HG03520 (cell line): ENCODE results near the gene TLE4.
"Not testable (repeated sequence)": the region's sequence is repeated elsewhere in the genome, so short reads cannot be mapped to it uniquely, and the experiment has no call there.

ENCODE experiments used
- ATAC-seq: cut with Tn5 transposase; IDR thresholded peaks from one replicate; pipeline ENCODE4 v1.9.1; 2021; ENCODE audit warnings: mild to moderate bottlenecking, moderate library complexity; ENCODE audit not compliant: unreplicated experiment

Gene TLE4

DNA sequence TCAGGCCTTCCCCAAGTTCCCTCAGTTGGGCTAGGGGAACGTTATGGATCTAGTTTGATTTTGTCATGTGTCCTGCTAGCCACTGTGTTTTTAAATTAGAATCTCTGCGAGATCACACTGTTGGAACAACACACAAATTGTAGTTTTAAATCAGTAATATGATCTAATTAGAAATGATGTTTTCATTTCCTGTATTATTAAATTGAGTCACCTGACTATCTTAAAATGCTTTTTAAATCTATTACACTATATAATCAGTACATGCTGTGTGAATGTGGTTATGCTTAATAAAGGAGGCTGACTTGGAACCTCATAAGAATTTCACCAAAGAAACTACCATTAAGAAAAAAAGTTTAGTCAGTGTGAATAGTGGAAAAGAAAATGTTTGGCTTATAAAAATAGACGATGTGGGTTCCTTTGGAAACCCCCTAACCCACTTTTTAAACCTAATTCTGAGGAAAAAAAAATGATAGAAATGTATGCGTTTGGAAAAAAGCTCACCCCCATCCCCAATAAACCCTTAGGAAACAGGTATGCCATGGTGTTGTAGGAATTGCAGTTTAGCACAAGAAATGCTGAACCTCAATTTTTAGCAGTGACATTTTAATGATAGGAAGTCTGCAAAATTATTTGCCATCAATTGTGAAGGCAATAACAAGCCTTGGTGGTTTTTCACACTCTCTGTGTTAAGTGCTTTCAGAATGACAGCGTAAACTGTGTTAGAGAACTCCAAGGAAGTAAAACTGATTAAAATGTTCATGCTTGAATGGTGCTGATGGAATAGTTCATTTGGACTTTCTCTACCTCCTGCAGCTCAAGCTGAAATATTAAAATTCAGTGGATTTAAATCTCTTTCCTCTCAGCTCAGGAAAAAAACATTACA lies 59.0 kb downstream of the TLE4 start:
- peak; percentile 74 for ATAC-seq

DNA sequence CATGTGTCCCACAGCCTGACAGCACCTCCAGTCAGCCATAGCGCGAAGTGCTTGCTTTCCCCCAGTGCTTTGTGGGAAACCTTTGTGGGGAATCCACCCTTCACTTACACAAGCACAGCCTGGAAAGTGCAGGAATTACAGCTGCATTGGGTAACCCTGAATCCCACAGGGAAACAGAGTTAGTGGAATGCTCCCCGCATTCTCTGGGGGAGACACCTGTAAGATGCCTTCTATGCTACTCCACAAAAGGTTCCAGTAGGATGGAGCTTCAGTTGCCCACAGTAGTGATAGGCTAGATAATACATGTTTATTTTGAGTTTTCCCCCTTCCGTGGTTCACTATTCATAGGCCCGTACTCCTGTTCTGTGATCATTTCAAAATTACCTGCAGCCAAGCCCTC lies 60.3 kb downstream of the TLE4 start:
- no peak for ATAC-seq

- ATAC-seq = no peak
These were observed 60.9 kb downstream of the TLE4 start for GRCh38 chr9:79632705-79633104.

GRCh38 chr9:79633558-79633957 lies 61.8 kb downstream of the TLE4 start:
- ATAC-seq = no peak

DNA sequence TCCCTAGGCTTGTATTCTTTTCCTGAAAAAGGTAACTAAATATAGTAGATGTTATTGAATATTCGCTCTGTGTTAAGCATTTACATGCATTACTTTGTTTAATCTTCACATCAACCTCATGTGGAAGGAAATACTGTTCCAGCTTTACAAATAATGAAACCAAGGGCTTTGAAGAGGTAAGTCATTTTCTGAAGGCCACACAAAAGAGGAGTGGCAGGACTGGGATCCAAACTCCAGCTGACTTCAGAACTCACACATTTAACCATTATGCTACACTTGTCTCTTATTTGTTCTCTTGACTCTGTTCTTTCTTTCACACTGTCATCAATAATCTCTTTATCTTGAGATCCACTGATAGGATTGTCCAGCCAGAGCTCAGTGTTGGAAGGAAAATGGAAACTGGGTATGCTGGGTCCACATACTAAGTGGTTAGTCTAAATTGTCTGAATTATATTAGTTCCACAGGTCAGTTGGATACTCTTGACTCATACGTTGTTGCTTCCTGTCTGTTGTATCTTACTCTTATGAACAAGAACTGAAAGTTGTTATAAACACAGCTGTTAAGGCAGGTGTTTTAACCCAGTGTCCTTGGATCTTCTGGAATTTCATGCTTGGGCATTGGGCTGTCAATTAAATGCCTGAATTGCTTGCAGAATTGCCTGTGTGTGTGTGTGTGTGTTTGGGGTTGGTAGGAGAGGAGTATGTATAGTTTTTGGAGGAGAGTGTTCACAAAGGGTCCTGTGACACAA lies 65.6 kb downstream of the TLE4 start:
- no peak for ATAC-seq

DNA sequence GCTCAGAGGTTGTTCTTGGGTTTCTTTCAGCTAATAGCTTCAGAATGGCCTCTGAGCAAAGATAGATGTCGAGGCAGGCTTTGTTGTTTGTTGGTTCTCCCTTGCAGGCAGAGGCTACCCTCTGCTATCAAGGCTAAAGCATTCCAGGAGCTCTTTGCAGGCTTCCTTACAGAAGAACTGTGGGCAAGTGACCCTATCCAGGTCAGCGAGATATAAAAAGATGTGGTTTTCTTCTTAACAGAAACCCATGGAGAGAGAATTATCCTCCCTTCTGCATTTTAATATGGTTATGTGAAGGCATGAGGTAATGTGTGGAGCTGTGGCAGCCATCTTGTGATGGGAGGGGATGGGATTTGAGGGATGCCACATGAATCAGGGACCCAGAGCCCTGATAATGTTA lies 67.0 kb downstream of the TLE4 start:
- no peak for ATAC-seq

DNA sequence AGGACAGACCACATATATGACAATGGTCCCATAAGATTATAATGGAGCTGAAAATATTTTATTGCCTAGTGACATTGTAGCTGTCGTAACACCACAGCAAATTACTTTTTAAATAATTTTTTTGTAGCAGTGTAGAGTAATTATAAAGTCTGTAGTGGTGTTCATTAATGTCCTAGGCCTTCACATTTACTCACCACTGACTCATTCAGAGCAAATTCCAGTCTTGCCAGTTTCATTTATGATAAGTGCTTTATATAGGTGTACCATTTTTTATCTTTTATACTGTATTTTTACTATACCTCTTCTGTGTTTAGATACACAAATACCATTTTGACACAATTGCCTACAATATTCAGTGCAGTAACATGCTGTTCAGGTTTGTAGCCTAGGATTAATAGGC lies 67.6 kb downstream of the TLE4 start:
- ATAC-seq = no peak

- ATAC-seq = not testable (repeated sequence)
These were observed 68.3 kb downstream of the TLE4 start for GRCh38 chr9:79640067-79640466.

DNA sequence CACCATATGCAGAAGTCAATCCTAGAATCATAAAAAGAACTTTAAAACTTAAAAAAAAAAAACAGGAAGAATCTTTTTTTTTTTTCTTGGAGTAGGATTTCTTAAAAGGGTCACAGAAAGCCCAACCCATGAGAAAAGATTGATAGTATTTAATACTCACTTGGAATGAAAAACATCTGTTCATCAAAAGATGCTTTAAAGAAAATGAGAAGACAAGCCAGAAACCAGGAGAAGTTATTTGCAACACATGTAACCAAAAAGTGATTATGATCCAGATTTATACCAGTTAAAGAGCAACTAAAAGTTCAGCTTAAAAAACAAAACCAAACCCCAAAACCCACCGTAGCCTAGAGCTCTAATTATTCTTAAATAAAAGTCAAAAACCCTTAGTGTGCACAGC lies 69.3 kb downstream of the TLE4 start:
- no peak for ATAC-seq

- no peak for ATAC-seq
These were observed 70.9 kb downstream of the TLE4 start for GRCh38 chr9:79642671-79643070.

GRCh38 chr9:79644048-79644447 lies 72.3 kb downstream of the TLE4 start:
- ATAC-seq = no peak

DNA sequence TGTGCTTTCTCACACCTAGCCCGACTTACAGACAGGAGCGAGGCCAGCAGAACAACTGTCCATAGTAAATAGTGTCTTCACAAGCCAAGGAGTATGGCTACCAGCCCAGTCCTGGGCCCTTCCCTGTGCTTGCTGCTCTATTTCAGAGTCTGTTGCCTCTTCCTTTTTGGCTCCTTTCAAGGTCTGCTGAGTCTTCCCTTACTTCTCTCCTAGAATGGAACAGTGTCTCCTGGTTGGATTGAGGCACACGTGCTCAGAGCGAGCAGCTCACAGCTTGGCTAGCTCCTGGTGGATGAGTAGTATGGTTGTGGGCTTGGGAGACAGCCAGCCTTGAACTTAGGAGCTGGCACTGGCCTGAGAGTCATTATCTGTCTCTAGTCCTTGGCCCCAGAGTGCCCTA lies 72.8 kb downstream of the TLE4 start:
- ATAC-seq = no peak

DNA sequence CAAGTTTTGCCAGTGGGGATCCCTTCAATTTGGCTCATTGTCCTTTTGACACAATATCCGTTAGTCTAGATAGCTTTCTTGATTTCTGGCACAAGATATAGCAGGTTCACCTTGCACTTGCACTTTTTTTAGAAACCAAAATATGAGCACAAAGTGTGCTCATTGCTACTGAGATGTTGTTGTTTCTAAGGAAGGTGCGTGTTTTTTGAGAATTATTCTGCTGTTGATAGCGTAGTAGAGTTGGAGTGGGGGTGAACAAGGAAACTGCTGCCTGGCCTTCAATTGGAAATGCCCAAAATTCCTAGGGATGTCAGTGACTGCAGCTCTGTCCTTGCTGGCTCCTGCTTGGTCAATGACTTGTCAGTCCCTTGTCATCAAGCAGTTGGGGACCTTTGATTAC lies 73.3 kb downstream of the TLE4 start:
- ATAC-seq = no peak

GRCh38 chr9:79646096-79646495 lies 74.3 kb downstream of the TLE4 start:
- ATAC-seq = no peak

DNA sequence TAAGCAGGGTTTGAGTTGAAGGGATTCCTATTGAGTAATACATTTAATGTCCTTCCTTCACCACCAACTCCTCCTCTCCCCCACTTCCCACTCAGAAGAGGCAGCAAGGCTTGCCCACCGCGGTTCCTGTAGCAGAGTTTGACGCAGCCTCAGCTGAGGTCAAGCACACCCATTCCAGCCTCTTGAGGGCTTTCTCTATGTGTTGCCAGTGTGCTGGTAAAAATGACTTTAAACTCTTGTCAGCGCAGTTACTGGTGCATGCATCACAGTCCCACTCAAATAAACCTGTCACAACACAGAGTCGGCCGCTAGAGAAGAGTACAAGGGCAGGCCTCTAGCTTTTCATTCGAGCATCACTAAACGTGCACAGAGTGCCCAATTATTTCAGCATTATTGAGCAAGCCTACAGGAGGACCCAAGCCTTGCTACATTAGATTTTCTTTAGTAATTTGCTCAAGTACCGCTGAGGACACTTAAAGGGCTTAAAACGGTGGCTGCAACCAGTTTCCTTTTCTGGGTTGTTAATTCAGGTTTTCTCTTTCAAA lies 79.6 kb downstream of the TLE4 start:
- no peak for ATAC-seq

- ATAC-seq = no peak
These were observed 80.8 kb downstream of the TLE4 start for GRCh38 chr9:79652598-79652997.

GRCh38 chr9:79654591-79655382 lies 83.0 kb downstream of the TLE4 start:
- not testable (repeated sequence) for ATAC-seq

DNA sequence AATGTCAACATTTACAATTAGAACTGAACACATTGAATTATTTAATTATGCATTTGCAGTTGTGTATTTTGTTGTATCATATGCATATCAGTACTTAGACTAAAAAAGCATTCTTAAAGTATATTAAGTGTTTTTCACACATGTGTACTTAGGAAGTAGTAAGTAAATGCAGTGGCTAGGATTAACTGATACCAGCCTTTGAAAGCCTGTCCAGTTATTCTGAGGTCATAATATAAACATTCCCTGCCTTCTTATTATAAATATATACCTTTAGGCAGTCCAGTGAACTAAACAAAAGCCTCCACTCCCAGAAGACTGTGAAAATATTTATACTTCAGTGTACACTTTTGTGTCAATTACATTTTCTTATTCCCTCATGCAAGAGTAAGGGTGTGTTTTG lies 83.8 kb downstream of the TLE4 start:
- ATAC-seq = no peak

GRCh38 chr9:79656169-79656568 lies 84.4 kb downstream of the TLE4 start:
- no peak for ATAC-seq

DNA sequence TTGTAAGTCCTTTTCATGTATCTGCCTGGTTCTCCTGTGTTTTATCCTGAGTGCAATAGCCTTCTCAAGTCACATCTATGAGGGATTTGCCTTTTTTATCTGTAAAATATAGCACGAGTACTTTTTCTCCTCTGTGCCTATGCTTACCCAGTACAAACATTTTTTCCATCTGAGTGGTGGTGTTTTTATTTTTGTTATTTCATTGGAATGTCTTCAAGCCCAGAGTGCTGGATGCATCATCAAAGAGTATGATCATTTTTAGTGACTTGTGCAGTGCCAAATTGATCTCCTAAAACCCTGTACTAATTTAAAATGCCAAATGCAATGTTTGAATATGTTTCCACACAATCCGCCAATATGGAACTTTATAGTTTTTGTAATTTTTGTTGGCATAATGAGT lies 86.1 kb downstream of the TLE4 start:
- ATAC-seq = no peak

GRCh38 chr9:79658926-79659325 lies 87.2 kb downstream of the TLE4 start:
- no peak for ATAC-seq
